Lower leg skin (tissue), 3 donors: Measurements from ENCODE around the gene RIT1.

Source experiments
- CTCF ChIP-seq, 3 donors: fragments of 450-650 bp; IDR thresholded peaks; one replicate each; pipeline ENCODE4 v1.5.1; 2016; ENCODE audit warnings: antibody characterized with exemption in 3 of 3, mild to moderate bottlenecking in 3 of 3, moderate library complexity in 2 of 3
- POLR2A ChIP-seq, 2 donors: fragments of 450-650 bp; IDR thresholded peaks; one replicate each; pipeline ENCODE4 v1.6.1; 2016 to 2017; ENCODE audit warnings: antibody characterized with exemption in 2 of 2, mild to moderate bottlenecking in 1 of 2, moderate library complexity in 1 of 2

- TF ChIP-seq CTCF (IDR thresholded peaks at IDR 0.05) (no peak), POLR2A (IDR thresholded peaks at IDR 0.05) (no peak)
Measured at GRCh38 chr1:155864393-155864792, 46.8 kb downstream of the RIT1 start.
